GM21447 (cell line): ENCODE results near the gene RASAL2.
"Not testable (repeated sequence)": the region's sequence is repeated elsewhere in the genome, so short reads cannot be mapped to it uniquely, and the experiment has no call there.

Source experiments
- ATAC-seq: cut with Tn5 transposase; IDR thresholded peaks from one replicate; pipeline ENCODE4 v1.9.1; 2021; ENCODE audit not compliant: unreplicated experiment

RASAL2 gene

GRCh38 chr1:178501705-178502329 lies 407.9 kb downstream of the RASAL2 start:
- ATAC-seq = peak; percentile 79

GRCh38 chr1:178502330-178502714 lies 408.4 kb downstream of the RASAL2 start:
- no peak for ATAC-seq

- ATAC-seq = no peak
Observed at GRCh38 chr1:178502856-178503255, 409.0 kb downstream of the RASAL2 start.

GRCh38 chr1:178503316-178503715 lies 409.4 kb downstream of the RASAL2 start:
- ATAC-seq = not testable (repeated sequence)

- no peak for ATAC-seq
Observed at GRCh38 chr1:178503849-178504248, 409.9 kb downstream of the RASAL2 start.

- ATAC-seq = no peak
Observed at GRCh38 chr1:178504286-178504685, 410.4 kb downstream of the RASAL2 start.

GRCh38 chr1:178506177-178506576 lies 412.3 kb downstream of the RASAL2 start:
- no peak for ATAC-seq

GRCh38 chr1:178506669-178507068 lies 412.8 kb downstream of the RASAL2 start:
- no peak for ATAC-seq

- no peak for ATAC-seq
Observed at GRCh38 chr1:178509414-178510007, 415.6 kb downstream of the RASAL2 start.

- no peak for ATAC-seq
Observed at GRCh38 chr1:178510155-178510554, 416.3 kb downstream of the RASAL2 start.

GRCh38 chr1:178512566-178513277 lies 418.8 kb downstream of the RASAL2 start, which contains the start of gene TEX35:
Gene TEX35, plus strand, starts transcription at chr1:178513109. Its CDS starts 80 bp downstream, at chr1:178513189.
- no peak for ATAC-seq

- ATAC-seq = no peak
Observed at GRCh38 chr1:178513278-178513983, 419.5 kb downstream of the RASAL2 start.

GRCh38 chr1:178516110-178516509 lies 422.2 kb downstream of the RASAL2 start:
- ATAC-seq = no peak

- ATAC-seq = no peak
Observed at GRCh38 chr1:178518894-178519293, 425.0 kb downstream of the RASAL2 start.

- no peak for ATAC-seq
Observed at GRCh38 chr1:178520803-178521202, 426.9 kb downstream of the RASAL2 start.

GRCh38 chr1:178521241-178521640 lies 427.3 kb downstream of the RASAL2 start:
- no peak for ATAC-seq

GRCh38 chr1:178527117-178527516 lies 433.2 kb downstream of the RASAL2 start:
- ATAC-seq = no peak

GRCh38 chr1:178528228-178528952 lies 434.5 kb downstream of the RASAL2 start:
- no peak for ATAC-seq

- ATAC-seq = no peak
Observed at GRCh38 chr1:178528953-178529335, 435.0 kb downstream of the RASAL2 start.

- ATAC-seq = no peak
Observed at GRCh38 chr1:178529364-178530036, 435.6 kb downstream of the RASAL2 start.
